Transverse colon (tissue), 4 donors: ENCODE measurements around the gene ANKRD11.

Source experiments
- CTCF ChIP-seq, 5 experiments: fragments of 200-600 bp in 3 of 5; fragments of 450-650 bp in 2 of 5; sonication (generic) in 3 of 5; IDR thresholded peaks; 1 replicate in 2 of 5; 2 replicates in 3 of 5; pipeline ENCODE4 v1.5.1; 2016 to 2017; ENCODE audit warnings: antibody characterized with exemption in 5 of 5, inconsistent platforms in 3 of 5, mild to moderate bottlenecking in 2 of 5, moderate library complexity in 1 of 5
- POLR2A ChIP-seq: fragments of 450-650 bp; IDR thresholded peaks from one replicate; pipeline ENCODE4 v1.6.1; 2016; ENCODE audit warnings: antibody characterized with exemption, mild to moderate bottlenecking, moderate library complexity
- POLR2AphosphoS5 ChIP-seq, 3 donors: sonication (generic); formaldehyde crosslinking; IDR thresholded peaks; one replicate each; pipeline ENCODE4 v1.6.1; 2016; ENCODE audit warnings: antibody characterized with exemption in 3 of 3

- TF ChIP-seq POLR2AphosphoS5 (IDR thresholded peaks at IDR 0.05) = no peak
- no peak for TF ChIP-seq CTCF (IDR thresholded peaks at IDR 0.05)
- no peak for TF ChIP-seq POLR2A
Observed at GRCh38 chr16:89253548-89254287, 236.6 kb downstream of the ANKRD11 start.
